HUES6 (cell line): Measurements from ENCODE around the gene SPPL2B.
A peak's percentile ranks its signal among the peaks of the same experiment; 100 is the strongest.

Experiments used
- H3K27ac ChIP-seq: 2 replicates; pipeline ENCODE4 v1.7.0; 2013; ENCODE audit warnings: low read depth, mild to moderate bottlenecking, low read length, inconsistent platforms
- H3K27me3 ChIP-seq: 2 replicates; pipeline ENCODE4 v1.6.1; 2013; ENCODE audit warnings: low read length; ENCODE audit not compliant: control insufficient read depth, insufficient read depth
- H3K36me3 ChIP-seq: 2 replicates; pipeline ENCODE4 v1.6.1; 2013; ENCODE audit warnings: low read length; ENCODE audit not compliant: control insufficient read depth, insufficient read depth
- H3K4me1 ChIP-seq: 2 replicates; pipeline ENCODE4 v1.6.1; 2013; ENCODE audit warnings: low read length; ENCODE audit not compliant: control insufficient read depth, insufficient read depth
- H3K4me3 ChIP-seq: 2 replicates; pipeline ENCODE4 v1.5.1; 2013; ENCODE audit warnings: low read depth, low read length
- H3K9ac ChIP-seq: one replicate; pipeline ENCODE4 v1.6.1; 2013; ENCODE audit warnings: mild to moderate bottlenecking, low read length
- H3K9me3 ChIP-seq: 2 replicates; pipeline ENCODE4 v1.6.1; 2013; ENCODE audit warnings: low read depth, low read length; ENCODE audit not compliant: control insufficient read depth, insufficient read depth

SPPL2B gene

DNA sequence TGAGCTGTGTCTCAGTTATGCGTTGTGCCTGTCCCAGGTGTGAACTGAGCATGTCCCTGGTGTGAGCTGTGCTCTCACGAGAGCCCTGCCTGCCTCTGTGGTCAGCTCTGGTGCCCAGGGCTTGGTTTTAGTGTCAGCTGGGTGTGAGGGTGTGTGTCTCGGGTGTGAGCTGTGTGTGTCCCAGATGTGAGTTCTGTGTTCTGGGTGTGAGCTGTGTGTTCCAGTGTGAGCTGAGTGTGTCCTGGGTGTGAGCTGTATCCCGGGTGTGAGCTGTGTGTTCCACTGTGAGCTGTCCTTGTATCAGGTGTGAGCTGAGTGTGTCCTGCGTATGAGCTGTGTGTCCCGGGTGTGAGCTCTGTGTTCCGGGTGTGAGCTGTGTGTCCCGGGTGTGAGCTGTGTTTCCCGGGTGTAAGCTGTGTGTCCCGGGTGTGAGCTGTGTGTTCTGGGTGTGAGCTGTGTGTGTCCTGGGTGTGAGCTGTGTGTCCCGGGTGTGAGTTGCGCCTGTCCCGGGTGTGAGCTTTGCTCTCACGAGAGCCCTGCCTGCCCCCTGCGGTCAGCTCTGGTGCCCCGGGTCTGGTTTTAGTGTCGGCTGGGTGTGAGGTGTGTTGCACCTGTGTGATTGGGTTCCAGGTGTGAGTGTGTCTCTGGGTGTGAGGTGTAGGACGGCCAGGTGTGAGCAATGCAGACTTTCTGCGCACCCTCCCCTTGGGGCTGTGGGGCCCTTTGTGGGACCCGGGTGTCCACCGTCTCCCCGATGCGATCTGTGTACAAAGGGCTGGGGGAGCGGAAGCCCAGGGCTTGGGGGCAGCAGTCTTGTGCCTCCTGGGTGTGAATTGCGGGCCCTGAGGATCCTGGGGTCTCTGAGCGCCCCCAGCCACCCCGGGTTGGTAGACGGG, 39.4 kb upstream of the SPPL2B start:
- no peaks in the 10 kb centered on the region for H3K36me3 ChIP-seq
- peaks cover 86% of the 10 kb centered on the region for H3K27me3 ChIP-seq
- H3K27ac ChIP-seq = no peak overlapping the region
- H3K4me3 ChIP-seq = no peak overlapping the region
- no peak overlapping the region for H3K9ac ChIP-seq
- peaks cover 12% of the 10 kb centered on the region for H3K4me1 ChIP-seq
- no peaks in the 10 kb centered on the region for H3K9me3 ChIP-seq

DNA sequence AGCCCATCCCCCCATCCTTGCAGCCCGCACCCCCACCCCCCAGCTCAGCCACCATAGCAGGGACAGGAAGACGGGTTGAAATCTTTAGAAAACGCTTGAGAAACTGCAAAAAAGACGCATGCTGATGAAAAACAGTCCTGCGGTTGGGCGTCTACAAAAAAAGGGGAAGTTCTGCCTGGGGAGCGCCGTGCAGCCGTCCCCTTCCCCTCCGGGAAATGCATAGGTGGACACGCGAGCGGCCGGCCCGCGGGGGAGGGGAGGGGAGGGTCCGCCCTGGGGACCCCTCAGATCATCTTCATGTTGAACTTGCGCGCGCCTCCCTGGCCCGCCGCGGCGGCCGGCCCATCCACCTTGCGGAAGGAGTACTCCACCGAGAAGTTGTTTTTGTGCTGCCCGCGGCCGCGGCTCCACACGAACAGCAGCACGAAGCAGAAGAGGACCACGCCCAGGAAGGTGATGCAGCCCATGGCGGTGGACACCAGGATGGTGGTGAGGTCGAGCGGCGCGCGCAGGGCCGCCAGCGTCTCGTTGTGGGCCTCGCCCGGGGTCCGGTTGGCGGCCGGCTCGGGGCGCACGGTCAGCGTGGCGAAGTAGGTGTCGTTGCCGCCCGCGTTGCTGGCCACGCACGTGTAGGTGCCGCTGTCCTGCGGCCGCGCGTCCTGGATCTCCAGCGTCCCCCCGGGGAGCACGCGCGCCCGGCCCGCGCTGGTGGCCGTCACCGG, 38.6 kb upstream of the SPPL2B start:
- Histone ChIP-seq H3K36me3 (no peaks in the 10 kb centered on the region), H3K9me3 (no peaks in the 10 kb centered on the region), H3K4me1 (peaks cover 12% of the 10 kb centered on the region), H3K27me3 (peaks cover 93% of the 10 kb centered on the region), H3K4me3 (peak overlapping the region; percentile 52), H3K9ac (no peak overlapping the region), H3K27ac (no peak overlapping the region)

DNA sequence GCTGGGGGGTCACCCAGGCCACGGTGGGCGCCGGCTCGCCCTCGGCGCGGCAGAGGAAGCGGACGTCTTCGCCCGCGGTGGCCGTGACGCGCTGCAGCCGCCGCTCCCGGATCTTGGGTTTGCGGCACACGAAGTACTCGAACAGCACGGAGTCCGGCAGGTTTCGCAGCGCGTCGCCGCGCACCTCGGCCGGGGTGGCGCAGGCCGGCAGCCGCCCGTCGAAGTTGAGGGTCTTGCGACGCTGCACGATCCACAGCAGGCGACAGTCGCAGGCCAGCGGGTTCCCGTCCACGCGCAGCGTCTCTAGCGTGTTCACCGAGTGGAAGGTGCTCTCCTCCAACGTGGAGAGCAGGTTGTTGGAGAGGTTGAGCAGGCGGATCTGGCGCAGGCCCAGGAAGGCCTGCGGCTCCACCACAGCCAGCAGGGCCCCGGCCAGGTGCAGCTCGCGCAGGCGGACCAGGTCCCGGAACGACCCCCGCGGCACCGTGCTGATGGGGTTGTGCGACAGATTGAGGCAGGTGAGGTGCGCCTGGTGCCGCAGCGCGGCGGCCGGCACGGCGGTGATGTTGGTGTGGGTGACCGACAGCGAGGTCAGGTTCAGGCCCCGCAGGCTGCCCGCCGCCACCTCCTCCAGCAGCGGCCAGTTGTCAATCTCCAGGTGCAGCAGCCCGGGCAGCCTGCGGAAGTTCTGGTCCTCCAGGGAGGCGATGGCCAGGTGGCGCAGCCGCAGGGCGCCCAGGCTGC, 37.9 kb upstream of the SPPL2B start:
- no peaks in the 10 kb centered on the region for H3K9me3 ChIP-seq
- H3K36me3 ChIP-seq = no peaks in the 10 kb centered on the region
- H3K4me1 ChIP-seq = peaks cover 12% of the 10 kb centered on the region
- peaks cover 98% of the 10 kb centered on the region for H3K27me3 ChIP-seq
- peak overlapping the region; percentile 52 for H3K4me3 ChIP-seq
- H3K27ac ChIP-seq = no peak overlapping the region
- H3K9ac ChIP-seq = no peak overlapping the region

DNA sequence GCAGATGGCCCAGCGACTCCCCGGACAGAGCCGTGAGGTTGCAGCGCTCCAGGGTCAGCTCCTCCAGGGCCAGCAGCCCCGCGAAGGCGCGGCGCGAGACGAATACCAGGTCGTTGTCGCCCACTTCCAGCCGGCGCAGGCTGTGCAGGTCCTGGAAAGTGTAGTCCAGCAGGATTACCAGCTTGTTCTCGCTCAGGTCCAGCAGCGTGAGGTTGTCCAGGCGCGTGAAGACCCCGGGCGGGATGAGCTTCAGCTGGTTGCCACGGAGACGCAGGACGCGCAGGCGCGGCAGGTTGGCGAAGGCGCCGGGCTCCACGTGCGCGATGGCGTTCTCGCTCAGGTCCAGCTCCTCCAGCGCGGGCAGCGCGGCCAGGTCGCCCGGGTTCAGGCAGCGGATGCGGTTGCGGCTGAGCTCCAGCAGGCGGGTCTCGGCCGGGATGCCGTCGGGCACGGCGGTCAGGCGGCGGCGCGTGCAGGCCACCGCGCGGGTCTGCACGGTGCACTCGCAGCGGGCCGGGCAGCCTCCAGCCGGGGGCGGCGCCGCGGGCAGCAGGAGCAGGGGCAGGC, 37.2 kb upstream of the SPPL2B start:
- H3K4me3 ChIP-seq = peak overlapping the region; percentile 52

DNA sequence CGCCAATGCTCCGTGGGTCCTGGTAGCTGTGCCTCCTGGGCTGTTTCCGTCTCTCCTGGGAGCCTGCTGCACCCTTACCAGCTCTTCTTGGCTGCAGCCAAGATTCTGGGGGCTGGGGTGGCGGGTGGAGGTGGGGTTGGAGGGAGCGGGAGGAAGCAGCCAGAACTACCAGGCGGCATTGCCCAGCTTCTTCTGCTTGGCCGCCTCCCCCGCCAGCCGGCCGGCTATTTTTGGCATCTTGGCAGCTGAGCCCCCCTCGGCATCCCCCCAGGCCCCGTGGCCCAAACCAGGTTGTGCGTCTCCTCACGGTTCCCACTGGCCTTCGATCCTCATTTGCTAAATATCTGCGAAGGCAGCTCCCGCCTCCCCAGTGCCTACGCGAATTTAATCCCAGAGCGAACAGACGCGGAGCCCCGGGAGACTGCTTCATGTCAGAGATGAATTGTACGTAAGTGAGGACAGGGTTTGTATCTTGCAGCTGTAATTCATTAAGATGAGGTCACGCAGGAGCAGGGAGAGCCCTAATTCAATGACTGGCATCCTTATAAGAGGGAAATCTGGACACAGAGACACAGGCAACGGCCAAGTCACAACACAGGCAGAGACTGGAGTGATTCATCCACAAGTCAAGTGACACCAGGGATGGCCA, 33.7 kb upstream of the SPPL2B start:
- Histone ChIP-seq H3K9me3 (no peaks in the 10 kb centered on the region), H3K4me3 (no peak overlapping the region), H3K27me3 (peaks cover 65% of the 10 kb centered on the region), H3K9ac (no peak overlapping the region), H3K36me3 (no peaks in the 10 kb centered on the region), H3K4me1 (peaks cover 10% of the 10 kb centered on the region), H3K27ac (no peak overlapping the region)

More for the DNA sequence above, 37.2 kb upstream of the SPPL2B start:
- Histone ChIP-seq H3K27me3 (peaks cover 98% of the 10 kb centered on the region), H3K9ac (no peak overlapping the region), H3K4me1 (peaks cover 12% of the 10 kb centered on the region), H3K27ac (no peak overlapping the region), H3K36me3 (no peaks in the 10 kb centered on the region), H3K9me3 (no peaks in the 10 kb centered on the region)

DNA sequence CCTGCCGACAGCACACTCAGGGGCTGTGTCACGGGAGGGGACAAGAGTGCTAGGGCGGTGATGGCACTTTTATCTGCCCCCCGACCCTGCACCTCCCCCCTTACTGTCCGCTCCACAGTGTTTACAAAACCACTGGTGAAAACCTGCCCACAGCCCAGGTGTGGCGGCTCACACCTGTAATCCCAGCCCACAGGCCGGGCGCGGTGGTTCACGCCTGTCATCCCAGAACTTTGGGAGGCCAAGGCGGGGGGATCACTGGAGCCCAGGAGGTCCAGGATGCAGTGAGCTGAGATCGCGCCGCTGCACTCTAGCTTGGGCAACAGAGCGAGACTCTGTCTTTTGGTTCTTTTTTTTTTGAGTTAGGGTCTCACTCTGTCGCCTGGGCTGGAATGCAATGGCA, 32.3 kb upstream of the SPPL2B start:
- Histone ChIP-seq H3K9ac (no peak overlapping the region), H3K27me3 (peaks cover 52% of the 10 kb centered on the region), H3K4me1 (peaks cover under 1% of the 10 kb centered on the region; the same call in 1 of the 2 replicates), H3K4me3 (no peak overlapping the region), H3K27ac (no peak overlapping the region), H3K9me3 (no peaks in the 10 kb centered on the region), H3K36me3 (no peaks in the 10 kb centered on the region)

DNA sequence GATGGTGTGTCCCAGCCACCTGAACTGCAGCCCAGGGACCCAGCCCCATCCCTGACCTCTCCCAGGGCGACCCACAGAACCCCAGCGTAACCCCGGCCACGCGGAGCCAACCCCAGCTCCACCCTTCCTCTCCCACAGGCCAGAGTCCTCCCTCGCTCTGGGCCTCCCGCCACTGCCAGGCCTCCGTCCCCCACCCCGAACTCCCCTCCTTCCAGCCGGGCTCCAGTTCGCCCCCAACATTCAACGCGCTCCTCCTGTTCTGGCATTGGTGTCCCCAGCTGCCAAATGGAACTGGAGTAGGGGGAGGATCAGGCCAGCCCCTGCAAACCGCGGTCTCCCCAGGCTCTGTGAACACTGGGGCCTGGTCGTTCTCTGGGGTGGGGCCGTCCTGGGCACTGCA, 28.0 kb upstream of the SPPL2B start:
- no peaks in the 10 kb centered on the region for H3K36me3 ChIP-seq
- no peak overlapping the region for H3K4me3 ChIP-seq
- H3K9ac ChIP-seq = no peak overlapping the region
- H3K27me3 ChIP-seq = peaks cover 21% of the 10 kb centered on the region
- peaks cover 11% of the 10 kb centered on the region for H3K4me1 ChIP-seq
- peaks cover 2% of the 10 kb centered on the region; the same call in 1 of the 2 replicates for H3K9me3 ChIP-seq
- H3K27ac ChIP-seq = no peak overlapping the region

DNA sequence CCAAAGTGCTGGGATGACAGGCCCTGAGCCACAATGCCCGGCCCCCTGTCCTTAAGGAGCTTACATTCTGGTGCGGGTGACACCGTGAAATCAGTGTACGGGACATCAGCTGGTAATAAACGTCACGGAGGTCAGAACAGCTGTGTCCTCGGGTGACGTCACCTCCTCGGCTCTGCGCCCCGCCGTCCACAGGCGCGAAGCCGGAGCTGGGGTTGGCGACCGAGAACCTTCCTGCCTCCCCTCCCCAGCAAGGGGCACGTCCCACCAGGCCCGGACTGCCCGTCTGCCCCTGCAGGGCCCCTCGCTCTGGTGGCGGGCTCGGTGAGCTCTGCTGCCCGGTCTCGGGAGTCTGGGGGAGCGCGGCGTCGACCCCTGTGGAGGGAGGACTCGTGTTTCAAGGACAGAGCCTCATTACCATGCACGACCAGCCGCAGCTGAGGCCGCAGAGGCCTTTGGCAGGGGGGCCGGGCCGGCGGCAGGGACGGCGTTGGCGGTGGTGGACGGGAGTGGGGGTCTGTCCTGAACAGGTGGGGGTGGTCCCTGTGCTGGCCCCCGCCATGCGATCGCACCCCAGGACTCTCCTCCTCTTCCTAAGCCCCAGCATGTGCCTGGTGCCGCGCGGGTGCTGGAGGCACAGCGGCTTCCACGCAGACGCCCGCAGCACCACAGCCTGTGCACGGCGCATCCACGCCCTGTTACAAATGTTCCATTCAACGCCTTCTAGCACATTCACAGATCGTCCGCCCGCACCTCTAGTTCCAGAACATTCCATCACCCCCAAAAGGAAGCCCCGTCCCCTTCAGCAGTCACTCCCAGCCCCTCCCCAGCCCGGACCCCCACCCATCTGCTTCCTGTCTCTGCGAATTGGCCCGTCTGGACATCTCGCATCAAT, 25.9 kb upstream of the SPPL2B start:
- H3K27ac ChIP-seq = peak overlapping the region; percentile 19; the same call in 1 of the 2 replicates
- H3K4me3 ChIP-seq = peak overlapping the region; percentile 29; the same call in 1 of the 2 replicates

DNA sequence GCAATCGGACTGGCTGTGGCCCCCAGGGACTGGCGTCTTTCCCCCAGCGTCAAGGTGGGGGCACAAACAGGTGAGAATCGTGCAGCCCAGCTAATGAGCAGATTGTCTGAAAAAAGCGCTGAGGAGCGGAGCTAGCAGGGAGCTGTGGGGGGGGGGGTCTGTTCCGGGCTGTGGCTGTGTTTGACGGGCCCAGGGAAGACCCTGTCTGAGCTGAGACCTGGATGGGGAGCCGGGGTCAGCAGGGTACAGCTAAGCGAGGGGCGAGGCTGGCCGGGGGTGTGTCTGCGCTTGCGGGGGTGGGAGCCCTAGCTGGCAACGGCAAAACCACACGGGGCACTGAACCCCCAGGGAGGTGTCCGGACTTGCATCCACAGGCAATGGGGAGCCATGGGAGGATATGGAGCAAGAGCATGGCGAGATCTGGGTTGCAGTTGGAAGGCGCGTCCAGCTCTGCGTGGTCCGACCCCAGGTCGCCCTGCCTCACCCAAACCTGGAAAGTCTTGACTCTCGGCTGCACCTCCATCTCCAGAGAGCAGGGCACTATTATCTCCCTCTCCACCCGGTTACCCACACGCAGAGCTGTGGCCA, 25.2 kb upstream of the SPPL2B start:
- Histone ChIP-seq H3K4me3 (no peak overlapping the region), H3K4me1 (peaks cover 12% of the 10 kb centered on the region), H3K27me3 (peaks cover 36% of the 10 kb centered on the region), H3K9me3 (peaks cover 2% of the 10 kb centered on the region; the same call in 1 of the 2 replicates), H3K27ac (no peak overlapping the region), H3K9ac (no peak overlapping the region), H3K36me3 (no peaks in the 10 kb centered on the region)

More for the DNA sequence above, 25.9 kb upstream of the SPPL2B start:
- Histone ChIP-seq H3K36me3 (no peaks in the 10 kb centered on the region), H3K4me1 (peaks cover 11% of the 10 kb centered on the region), H3K9me3 (peaks cover 2% of the 10 kb centered on the region; the same call in 1 of the 2 replicates), H3K27me3 (peaks cover 30% of the 10 kb centered on the region), H3K9ac (no peak overlapping the region)
